Breast epithelium (tissue), 3 donors: ENCODE measurements around the gene CHERP.

Experiments
- POLR2A ChIP-seq: fragments of 450-650 bp; IDR thresholded peaks from one replicate; pipeline ENCODE4 v1.6.1; 2016; ENCODE audit warnings: antibody characterized with exemption, mild to moderate bottlenecking, moderate library complexity
- TF ChIP-seq, protein P1 (sequence below), 3 donors: fragments of 450-650 bp; IDR thresholded peaks; one replicate each; pipeline ENCODE4 v1.5.1; 2016 to 2017; ENCODE audit warnings: antibody characterized with exemption in 3 of 3, mild to moderate bottlenecking in 3 of 3, moderate library complexity in 3 of 3

DNA sequence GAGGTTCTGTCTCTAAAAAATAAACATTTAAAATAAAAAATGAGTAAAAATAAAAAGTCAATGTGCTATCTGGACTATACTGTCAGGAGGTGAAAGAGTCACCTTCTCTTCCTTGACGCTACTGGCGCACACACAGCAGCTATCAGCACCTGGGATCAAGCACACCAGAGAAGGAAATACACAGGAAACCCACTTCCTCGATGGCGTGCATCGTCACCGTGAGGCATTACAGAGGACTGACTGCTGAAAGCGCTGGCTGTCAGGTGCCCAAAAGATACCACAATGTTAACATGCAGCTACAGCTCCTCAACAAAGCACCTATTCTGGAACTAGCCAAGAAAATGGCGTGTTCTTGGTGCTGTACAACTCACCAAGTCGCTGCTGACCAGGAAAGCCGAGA lies 23.9 kb upstream of the CHERP start:
- TF ChIP-seq, protein P1, sequence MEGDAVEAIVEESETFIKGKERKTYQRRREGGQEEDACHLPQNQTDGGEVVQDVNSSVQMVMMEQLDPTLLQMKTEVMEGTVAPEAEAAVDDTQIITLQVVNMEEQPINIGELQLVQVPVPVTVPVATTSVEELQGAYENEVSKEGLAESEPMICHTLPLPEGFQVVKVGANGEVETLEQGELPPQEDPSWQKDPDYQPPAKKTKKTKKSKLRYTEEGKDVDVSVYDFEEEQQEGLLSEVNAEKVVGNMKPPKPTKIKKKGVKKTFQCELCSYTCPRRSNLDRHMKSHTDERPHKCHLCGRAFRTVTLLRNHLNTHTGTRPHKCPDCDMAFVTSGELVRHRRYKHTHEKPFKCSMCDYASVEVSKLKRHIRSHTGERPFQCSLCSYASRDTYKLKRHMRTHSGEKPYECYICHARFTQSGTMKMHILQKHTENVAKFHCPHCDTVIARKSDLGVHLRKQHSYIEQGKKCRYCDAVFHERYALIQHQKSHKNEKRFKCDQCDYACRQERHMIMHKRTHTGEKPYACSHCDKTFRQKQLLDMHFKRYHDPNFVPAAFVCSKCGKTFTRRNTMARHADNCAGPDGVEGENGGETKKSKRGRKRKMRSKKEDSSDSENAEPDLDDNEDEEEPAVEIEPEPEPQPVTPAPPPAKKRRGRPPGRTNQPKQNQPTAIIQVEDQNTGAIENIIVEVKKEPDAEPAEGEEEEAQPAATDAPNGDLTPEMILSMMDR (IDR thresholded peaks at IDR 0.05): no peak
- TF ChIP-seq POLR2A: no peak
